ENCODE results near the gene XRCC3. TPM values are rescaled to one million over a fixed set of nuclear protein-coding genes. Genes with fewer than 3 reads are reported as not detected.

XRCC3 gene
- total RNA-seq, 1 donor from 2014 or later: 6.1 TPM

DNA sequence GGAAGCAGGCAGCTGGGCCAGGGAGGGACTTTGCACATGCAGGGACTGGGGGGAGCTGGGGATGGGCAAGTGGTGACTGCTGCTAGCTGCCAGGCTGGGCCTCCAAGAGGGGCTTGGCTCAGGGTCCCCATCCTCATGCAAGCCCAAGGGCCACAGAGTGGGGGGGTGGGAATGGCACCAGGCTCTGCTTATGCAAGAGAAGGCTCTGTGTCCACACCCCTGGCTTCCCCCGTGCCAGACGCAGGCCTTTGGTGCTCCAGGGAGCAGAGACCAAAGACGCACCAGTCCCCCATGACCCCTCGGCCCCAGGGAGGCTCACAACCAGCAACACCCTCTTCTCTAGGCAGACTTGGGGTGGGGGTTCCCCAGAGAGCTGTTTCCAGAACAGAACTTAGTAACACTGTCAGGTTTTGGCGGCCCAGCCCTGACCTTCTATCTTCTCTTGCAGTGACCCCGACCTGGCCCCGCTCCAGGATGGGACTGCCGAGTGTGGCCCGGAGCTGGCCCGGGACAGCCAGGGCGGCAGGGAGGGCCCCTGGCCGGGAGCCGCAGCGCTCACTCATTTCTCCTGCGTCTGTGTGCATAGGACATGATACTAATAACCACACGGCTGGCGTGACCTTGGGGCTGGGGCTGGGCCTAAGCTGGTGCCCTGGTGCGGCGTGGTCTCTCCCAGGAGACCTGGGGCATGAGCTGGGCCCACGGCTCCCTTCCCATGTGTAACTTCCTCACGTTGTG lies 14.3 kb downstream of the XRCC3 start:
- Histone ChIP-seq H3K27me3 (ENCODE audit: control insufficient read depth, insufficient read depth, low read length) (no peaks in the 10 kb centered on the region), H3K36me3 (ENCODE audit: control insufficient read depth, insufficient read depth, low read length) (peaks cover 27% of the 10 kb centered on the region), H3K4me3 (ENCODE audit: low read depth, low read length) (no peak overlapping the region)
- no peak for FAIRE-seq
- TF ChIP-seq, protein P1, sequence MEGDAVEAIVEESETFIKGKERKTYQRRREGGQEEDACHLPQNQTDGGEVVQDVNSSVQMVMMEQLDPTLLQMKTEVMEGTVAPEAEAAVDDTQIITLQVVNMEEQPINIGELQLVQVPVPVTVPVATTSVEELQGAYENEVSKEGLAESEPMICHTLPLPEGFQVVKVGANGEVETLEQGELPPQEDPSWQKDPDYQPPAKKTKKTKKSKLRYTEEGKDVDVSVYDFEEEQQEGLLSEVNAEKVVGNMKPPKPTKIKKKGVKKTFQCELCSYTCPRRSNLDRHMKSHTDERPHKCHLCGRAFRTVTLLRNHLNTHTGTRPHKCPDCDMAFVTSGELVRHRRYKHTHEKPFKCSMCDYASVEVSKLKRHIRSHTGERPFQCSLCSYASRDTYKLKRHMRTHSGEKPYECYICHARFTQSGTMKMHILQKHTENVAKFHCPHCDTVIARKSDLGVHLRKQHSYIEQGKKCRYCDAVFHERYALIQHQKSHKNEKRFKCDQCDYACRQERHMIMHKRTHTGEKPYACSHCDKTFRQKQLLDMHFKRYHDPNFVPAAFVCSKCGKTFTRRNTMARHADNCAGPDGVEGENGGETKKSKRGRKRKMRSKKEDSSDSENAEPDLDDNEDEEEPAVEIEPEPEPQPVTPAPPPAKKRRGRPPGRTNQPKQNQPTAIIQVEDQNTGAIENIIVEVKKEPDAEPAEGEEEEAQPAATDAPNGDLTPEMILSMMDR (IDR thresholded peaks at IDR 0.05; ENCODE audit: insufficient read depth, low read length, severe bottlenecking): no peak
- no peak for DNase-seq (ENCODE audit: low read depth)

DNA sequence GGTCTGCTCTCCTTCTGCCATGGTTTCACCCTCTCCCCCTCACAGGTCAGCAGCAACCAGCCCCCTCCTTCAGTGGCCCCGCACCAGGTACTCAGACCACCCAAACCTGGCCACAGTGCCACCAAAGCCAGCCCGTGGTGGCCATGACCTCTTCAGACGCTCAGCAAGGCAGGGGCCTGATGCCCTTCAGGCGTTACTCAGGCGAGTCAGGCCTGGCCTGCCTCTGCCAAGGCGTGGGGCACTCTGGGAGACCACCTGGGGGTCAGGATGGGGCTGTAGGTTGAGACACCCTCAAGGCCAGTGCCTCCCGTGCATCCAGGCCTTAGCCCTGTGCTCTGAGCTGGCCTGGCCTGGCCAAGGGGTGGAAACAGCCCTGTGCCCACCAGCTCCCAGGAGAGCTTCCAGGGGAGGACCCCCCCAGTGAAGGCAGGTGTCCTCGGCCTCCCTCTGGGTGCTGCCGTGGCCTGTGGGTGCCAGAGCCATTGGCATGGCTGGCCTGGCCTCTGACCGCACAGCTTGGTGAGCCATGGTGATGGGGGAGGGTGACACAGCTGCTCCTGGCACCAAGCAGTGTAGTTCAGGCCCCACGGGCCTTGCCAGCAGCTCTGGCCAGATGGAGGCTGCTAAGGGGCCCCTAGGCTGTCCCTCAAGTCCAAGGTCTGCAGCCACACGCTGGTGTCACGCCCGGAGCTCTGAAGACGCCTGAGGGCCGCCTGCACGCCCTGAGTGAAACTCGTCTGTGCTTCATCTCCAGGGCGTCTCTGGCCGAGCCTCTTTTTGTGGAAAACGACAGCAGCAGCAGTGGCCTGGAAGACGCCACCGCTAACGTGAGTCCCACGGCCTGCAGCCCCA lies 15.1 kb downstream of the XRCC3 start:
- TF ChIP-seq, protein P1 (IDR thresholded peaks at IDR 0.05; ENCODE audit: insufficient read depth, low read length, severe bottlenecking): no peak
- peaks cover 29% of the 10 kb centered on the region for H3K36me3 ChIP-seq (ENCODE audit: control insufficient read depth, insufficient read depth, low read length)
- no peak for DNase-seq (ENCODE audit: low read depth)

DNA sequence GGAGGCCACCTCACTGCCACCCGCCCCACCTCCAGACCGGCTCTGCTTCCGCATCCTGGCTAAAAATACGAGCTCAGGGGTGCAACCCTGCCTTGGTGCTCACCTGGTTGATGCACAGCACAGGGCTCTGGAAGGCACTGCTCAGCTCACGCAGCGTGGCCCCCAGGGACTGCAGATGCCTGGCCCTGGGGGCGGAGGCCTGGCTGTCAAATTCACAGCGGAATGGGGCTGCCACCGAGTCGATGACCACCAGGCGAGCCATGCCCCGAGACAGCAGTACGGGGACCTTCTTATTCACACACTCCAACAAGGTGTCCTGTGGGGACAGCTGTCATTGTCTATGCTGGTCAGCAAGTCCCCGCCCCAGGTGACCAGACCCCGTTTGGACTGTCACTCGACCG lies 16.0 kb downstream of the XRCC3 start:
- H3K36me3 ChIP-seq (ENCODE audit: control insufficient read depth, insufficient read depth, low read length): peaks cover 35% of the 10 kb centered on the region
- H3K4me3 ChIP-seq (ENCODE audit: low read depth, low read length): no peak overlapping the region
- DNase-seq (ENCODE audit: low read depth) (no peak), FAIRE-seq (no peak)
- no peaks in the 10 kb centered on the region for H3K27me3 ChIP-seq (ENCODE audit: control insufficient read depth, insufficient read depth, low read length)
- TF ChIP-seq, protein P1 (IDR thresholded peaks at IDR 0.05; ENCODE audit: insufficient read depth, low read length, severe bottlenecking): no peak

More for the DNA sequence above, 15.1 kb downstream of the XRCC3 start:
- no peaks in the 10 kb centered on the region for H3K27me3 ChIP-seq (ENCODE audit: control insufficient read depth, insufficient read depth, low read length)
- no peak for FAIRE-seq
- H3K4me3 ChIP-seq (ENCODE audit: low read depth, low read length): no peak overlapping the region

DNA sequence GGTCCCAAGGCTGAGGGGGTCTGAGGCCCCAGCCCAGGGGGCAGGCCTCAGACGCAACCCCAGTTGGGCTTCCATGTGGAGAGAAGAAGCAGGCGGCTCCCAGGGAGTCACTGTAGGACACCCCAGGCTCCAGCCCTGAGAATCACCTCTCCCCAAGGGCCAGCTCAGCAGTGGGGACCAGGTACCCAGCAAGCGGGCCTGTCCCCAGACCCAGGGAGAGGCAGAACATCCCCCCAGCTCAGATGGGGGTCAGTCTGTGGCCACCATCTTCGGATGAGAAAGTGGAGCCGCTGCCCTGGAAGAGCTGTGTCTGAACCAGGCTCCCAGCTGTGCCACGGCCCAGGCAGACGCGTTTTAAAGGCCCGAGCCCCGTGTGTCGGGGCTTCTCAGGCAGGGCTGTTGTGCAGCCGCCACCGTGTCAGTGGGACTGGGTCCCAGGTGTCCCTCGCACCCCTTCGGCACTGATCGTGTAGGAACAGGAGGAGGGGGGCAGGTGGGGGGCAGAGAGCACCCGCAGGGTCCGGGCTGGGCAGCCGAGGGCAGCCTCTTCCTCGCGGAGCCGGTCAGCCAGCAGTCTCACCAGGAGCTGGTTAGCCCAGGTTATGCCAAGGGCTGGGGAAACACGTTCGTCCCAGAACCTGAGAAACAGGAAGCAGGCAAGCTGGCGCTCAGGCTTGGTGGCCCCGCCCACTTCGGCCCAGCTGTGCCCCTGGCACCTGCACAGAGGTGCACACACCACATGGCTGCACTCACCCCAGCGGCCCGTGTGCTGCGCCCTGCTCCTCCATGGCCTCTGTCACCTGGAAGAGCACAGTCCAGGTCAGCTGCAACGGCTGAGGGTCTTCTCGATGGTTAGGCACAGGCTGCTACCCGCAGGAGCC lies 16.6 kb downstream of the XRCC3 start:
- Histone ChIP-seq H3K27me3 (ENCODE audit: control insufficient read depth, insufficient read depth, low read length) (no peaks in the 10 kb centered on the region), H3K36me3 (ENCODE audit: control insufficient read depth, insufficient read depth, low read length) (peaks cover 39% of the 10 kb centered on the region), H3K4me3 (ENCODE audit: low read depth, low read length) (no peak overlapping the region)
- peak; percentile 47 for DNase-seq (ENCODE audit: low read depth)
- TF ChIP-seq, protein P1 (IDR thresholded peaks at IDR 0.05; ENCODE audit: insufficient read depth, low read length, severe bottlenecking): no peak
- FAIRE-seq: no peak

DNA sequence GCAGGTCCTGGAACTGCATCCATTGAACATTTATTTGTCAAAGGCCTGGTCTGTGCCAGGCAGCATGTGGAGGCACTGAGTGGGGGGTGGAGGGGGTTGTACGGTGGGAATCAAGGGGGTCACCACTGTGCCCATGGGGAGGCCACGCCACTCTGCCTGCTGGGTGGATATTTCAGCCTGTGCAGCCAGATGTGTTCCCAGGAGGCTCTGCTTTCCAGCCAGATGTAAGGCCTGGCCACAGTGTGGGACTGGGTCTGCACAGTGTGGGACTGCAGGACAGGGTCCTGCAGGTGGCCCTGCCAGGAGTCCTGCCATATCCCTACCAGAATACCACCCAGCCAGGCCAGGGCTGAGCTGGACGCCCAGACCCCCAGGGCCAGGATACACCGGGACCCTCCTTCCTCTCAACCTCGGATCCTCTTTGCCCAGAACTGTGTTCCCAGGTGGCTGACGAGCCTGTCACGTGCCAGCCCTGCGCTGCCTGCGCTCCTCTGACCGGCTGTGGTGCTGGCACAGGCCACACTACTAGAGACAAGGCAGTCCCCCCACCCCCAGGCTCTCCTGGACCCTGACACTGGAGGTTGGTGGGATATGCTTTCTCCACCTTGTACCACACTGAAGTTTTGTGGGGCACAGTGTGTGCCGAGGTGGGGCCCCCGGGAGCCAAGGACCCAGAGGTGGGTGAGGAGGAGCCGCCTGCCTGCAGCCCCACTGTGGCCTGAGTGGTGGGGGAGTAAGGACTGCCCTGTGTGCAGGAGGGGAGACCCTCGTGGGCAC lies 17.5 kb downstream of the XRCC3 start:
- FAIRE-seq: no peak
- H3K27me3 ChIP-seq (ENCODE audit: control insufficient read depth, insufficient read depth, low read length): no peaks in the 10 kb centered on the region
- no peak for DNase-seq (ENCODE audit: low read depth)
- peaks cover 40% of the 10 kb centered on the region for H3K36me3 ChIP-seq (ENCODE audit: control insufficient read depth, insufficient read depth, low read length)
- no peak overlapping the region for H3K4me3 ChIP-seq (ENCODE audit: low read depth, low read length)
- TF ChIP-seq, protein P1 (IDR thresholded peaks at IDR 0.05; ENCODE audit: insufficient read depth, low read length, severe bottlenecking): no peak

Measured in bronchial epithelial cell (primary cell).